Dedifferentiated amniotic fluid mesenchymal stem cell (primary cell): ENCODE data around the gene NKG7.
"Not testable (repeated sequence)": the region's sequence is repeated elsewhere in the genome, so short reads cannot be mapped to it uniquely, and the experiment has no call there.

Experiments
- DNase-seq: peaks from one replicate; pipeline ENCODE4 v3.0.0-alpha.2; 2016; ENCODE audit errors: extremely low spot score

The NKG7 gene, protein sequence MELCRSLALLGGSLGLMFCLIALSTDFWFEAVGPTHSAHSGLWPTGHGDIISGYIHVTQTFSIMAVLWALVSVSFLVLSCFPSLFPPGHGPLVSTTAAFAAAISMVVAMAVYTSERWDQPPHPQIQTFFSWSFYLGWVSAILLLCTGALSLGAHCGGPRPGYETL

GRCh38 chr19:51372649-51373504 is at the start of gene NKG7:
NKG7 (minus strand) TSS chr19:51372654; CDS start chr19:51372535, 119 bp downstream.
- no peak for DNase-seq

- peak; percentile 37 for DNase-seq
These were observed 49.6 kb upstream of the NKG7 start for GRCh38 chr19:51422053-51422448.

DNA sequence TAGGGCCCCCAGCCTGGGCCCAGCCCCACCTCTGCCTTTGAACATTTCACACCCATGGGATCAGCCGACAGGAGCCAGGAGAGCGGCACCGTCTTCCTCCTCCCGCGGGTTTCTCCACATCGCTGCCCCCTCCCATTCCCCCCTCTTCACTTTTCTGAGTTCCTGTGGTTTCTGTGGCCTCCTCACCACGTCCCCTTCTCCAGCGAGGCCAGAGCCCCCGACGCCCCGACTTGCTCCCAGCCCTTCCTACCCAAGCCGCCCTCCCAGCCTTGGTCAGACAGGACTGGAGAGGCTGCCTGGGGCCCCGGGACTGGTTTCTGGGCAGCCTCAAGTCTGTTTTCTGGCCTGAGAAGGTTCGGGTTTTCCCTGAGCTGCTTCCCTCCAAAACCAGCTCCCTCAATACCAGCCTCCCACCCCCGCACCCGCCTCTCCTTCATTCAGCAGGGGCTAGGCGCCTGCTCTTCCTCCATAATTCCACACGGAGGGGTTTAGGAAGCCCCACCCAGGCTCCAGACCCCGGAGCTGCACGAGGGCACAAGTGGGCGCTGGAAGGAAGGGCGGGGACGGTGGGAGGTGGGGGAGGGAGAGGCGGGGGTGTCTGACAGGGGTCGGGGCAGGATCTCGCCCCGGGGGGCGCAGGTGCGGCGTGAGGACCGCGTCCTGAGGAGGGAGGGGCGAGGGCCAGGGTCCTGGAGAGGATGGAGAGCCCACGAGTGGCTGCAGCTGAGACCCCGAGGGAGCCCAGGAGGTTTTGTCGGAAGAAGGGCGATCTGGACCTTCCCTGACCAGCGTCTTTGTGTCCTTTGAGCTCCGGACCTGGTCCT is 49.0 kb upstream of the NKG7 start:
- DNase-seq = no peak

- DNase-seq = not testable (repeated sequence)
These were observed 48.1 kb upstream of the NKG7 start for GRCh38 chr19:51420511-51420910.

GRCh38 chr19:51418707-51419106 is 46.3 kb upstream of the NKG7 start:
- no peak for DNase-seq

DNA sequence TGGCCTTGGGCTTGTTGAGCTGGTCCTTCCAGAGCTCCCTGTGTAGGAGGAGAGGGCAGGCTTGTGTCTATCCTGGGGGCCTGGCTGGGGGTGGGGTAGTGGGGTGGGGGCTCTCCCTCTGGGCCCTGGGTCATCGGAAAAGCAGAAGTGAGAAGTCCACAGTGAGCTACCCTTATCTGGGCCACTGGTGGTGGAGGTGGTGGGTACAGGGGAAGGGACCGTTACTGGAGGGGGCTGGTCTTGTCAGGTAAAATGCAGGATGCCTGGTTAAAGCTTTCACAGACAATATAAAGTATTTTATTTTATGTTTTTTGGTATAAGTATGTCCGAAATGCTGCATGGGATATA is 45.3 kb upstream of the NKG7 start:
- no peak for DNase-seq

- DNase-seq = no peak
These were observed 44.8 kb upstream of the NKG7 start, which contains the start of gene SIGLEC10 for GRCh38 chr19:51417107-51417809. SIGLEC10 (minus strand) TSS chr19:51417642; CDS start chr19:51417581, 61 bp downstream.

DNA sequence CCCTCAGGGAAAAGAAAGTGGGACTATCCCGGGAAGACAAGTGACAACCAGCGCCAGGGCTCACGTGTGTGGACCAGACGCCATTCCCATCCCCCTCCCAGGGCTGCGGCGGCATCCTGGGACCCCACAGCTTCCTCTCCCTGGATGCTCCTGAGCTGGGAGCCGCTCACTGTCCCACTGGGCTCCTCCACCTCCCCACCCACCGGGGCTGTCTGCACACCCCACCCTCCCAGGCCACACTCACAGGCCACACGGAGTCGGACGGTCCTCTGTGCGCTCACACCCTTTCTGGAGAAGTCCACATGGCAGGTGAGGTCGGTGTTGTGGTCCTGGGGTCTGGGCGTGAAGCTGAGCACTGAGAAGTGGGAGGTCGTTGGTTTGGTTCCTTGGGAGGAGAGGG is 44.0 kb upstream of the NKG7 start:
- not testable (repeated sequence) for DNase-seq

DNA sequence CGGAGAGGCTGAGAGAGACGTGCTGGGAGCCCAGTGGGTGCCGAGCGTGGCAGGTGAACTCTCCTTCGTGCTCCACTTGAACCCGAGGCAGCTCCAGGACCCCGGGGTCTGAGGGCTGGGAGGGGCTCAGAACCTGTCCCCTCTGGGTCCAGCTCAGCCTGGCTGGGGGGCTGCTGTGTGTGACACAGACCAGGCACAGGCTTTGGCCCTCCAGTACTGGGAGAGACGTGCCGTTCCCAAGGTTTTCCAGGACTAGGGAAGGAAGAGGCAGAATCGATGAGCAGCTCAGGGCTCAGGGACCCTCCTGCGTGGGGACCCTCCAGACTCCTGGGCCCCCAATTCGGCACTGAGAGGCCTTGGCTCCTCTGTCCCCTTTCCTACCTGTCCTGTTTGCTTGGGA is 42.7 kb upstream of the NKG7 start:
- DNase-seq = no peak

- DNase-seq = no peak
These were observed 38.7 kb upstream of the NKG7 start for GRCh38 chr19:51410950-51411748.

GRCh38 chr19:51407511-51408131 is 35.2 kb upstream of the NKG7 start:
- DNase-seq = no peak

- no peak for DNase-seq
These were observed 29.7 kb upstream of the NKG7 start for GRCh38 chr19:51402117-51402516.

DNA sequence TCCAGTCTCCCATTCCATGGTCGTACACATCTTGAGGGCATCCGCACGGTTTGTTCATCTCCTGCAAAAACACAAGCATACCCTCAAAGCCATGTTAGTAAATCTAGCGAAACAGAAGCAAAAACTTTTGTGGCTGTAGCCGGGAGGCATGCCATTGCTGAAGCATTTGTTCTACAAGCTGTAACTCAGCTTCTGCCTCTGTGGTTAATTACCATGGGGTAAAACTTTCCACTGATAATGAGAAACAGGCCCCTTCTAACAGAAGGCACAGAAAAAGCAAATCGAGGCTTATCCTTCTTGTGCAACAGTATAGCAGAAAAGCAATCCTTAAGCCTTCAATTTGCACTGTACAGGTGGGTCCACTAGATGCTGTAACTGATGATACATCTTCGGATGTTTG is 27.5 kb upstream of the NKG7 start:
- not testable (repeated sequence) for DNase-seq

- DNase-seq = no peak
These were observed 26.8 kb upstream of the NKG7 start for GRCh38 chr19:51399231-51399630.

DNA sequence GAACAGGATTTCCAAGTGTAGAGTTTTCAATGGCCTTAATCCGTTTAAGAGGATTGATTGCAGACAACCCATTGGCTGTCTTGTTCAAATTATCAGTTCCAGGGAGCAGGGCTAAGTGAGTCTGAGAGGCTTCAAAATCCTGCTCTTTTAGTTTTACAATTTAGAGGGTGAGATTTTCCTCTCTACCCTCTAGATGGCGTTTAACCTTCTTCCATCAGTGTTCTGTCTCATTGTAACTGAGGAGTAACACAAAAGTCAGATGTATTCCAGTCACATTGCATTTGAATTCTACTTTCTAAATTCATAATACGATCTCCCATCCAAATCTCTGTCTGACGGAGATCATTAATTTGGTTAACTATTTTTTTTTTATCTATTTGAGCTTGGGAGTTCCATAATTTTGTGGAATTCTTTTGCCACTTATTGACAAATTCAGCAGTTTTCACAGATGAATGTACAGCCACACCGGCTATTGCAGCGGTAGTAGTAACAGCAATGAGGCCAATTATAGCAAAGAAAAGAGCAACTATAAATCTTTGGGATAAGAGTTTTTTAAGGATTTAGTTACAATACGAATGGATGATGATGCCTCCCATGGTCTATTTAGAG is 25.7 kb upstream of the NKG7 start:
- peak; percentile 46 for DNase-seq

- not testable (repeated sequence) for DNase-seq
These were observed 25.0 kb upstream of the NKG7 start for GRCh38 chr19:51397453-51397852.

GRCh38 chr19:51396175-51396574 is 23.7 kb upstream of the NKG7 start:
- DNase-seq = no peak

GRCh38 chr19:51394050-51394836 is 21.8 kb upstream of the NKG7 start:
- DNase-seq = peak; percentile 98

- DNase-seq = no peak
These were observed 20.2 kb upstream of the NKG7 start for GRCh38 chr19:51392701-51393100.
